NOMO-1 (cell line): ENCODE measurements around the gene ITGB5.
A peak's percentile ranks its signal among the peaks of the same experiment; 100 is the strongest.

Source experiments
- DNase-seq, 2 experiments: peaks; one replicate each; lab custom pipeline; 2025; ENCODE audit not compliant: unreplicated experiment in 2 of 2; lab: John Stamatoyannopoulos, UW

ITGB5 gene

DNA sequence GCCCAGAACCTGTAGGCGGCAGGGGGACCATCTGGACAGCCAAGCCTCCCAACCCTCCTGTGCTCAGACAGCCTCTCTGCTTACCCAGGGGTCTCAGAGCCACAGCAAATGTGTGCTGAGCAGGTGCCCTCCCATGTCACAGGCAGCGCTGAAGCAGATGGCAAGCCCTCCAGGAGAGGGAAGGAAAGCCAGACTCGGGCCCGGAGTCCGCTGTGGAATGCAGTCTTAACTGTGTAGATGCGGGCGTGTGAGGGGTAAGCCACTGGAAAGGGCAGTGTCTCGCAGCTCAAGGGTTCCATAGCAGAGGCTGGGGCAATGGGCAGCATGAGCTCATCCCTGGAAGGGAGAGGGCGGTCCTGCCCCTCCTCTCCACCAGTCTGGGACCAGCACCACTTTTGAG is 111.3 kb downstream of the ITGB5 start:
- DNase-seq = no peak

GRCh38 chr3:124774841-124775402 is 112.2 kb downstream of the ITGB5 start:
- no peak for DNase-seq

DNA sequence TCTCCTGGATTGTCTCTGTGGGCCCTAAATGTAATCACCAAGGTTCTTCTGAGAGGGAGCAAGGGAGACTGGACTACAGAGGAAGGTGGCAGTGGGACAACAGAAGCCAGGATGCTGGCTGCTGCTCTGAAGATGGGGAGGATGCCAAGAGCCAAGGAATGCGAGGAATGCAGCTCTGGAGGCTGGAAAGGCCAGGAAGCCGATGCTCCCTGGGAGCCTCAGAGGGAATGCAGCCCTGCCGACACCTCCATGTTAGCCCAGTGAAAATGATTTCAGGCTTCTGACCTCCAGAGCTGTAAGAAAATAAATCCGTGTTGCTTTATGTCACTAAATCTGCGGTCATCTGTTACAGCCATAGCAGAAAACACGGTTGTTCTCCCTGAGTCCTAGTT is 112.8 kb downstream of the ITGB5 start:
- DNase-seq = no peak

DNA sequence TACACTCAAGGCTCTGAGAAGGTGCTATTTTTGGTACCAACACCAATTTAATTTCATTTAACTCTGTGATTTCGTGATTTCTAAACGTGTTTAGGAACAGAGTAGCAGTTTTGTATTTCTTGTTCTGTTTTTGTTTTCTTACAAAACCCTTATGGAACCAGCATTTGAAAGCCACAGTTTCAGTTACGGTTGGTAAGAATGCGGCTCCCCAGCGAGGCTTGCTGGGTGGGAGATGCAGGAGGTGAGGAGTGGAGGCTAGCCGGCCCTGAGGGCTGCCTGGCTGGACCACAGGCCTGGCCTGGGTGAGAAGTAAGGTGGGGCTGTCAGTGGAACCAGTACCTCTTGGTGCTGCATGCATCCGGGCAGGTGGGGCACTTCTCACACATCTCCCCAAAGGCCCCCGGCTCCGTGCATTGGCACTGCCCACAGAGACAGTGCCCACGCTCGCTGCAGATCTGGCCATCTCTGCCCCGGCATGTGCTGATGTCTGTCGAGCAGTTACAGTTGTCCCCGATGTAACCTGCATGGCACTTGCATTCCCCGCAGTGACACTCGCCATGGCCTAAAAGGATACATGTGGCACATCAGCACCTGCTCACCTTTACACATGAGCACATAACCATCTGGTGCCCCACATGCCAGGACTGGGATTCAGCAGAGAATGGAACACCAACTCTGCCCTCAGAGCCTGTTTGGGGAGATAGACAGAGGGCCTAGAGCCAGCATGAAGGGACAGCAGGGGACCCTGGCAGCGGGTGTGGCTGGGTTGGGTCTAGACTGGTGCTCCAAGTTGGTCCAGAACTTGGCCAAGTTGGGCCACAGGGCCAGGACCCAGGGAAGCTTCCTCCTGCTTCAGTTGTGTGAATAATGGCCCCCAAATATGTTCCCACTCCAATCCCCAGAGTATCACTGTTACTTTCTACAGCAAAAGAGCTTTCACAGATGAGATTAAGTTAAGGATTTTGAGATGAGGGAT is 113.5 kb downstream of the ITGB5 start:
- DNase-seq = no peak

- DNase-seq = no peak
Measured at GRCh38 chr3:124772081-124772831, 114.9 kb downstream of the ITGB5 start.

GRCh38 chr3:124771083-124771445 is 116.1 kb downstream of the ITGB5 start:
- no peak for DNase-seq

GRCh38 chr3:124770336-124771082 is 116.7 kb downstream of the ITGB5 start:
- DNase-seq = no peak

GRCh38 chr3:124769462-124769861 is 117.7 kb downstream of the ITGB5 start:
- no peak for DNase-seq

DNA sequence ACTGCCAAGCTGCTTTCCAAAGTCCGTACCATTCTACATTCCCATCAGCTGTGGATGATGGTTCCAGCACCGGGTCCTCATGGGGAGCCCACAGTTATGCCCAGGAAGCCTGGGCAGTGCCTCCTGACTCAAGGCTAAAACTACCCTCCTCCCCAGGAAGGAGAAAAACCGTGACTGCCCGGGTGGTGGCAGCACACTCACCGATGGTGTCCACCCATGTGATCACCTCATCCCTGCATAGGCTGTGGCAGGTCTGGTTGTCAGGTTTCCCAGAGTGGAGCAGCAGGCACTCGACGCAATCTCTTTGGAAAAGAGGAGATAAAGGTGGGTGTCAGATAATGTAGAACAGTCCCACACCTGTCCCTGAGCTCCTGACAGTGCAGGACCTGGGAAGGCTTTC is 118.4 kb downstream of the ITGB5 start:
- DNase-seq = peak in 1 of 2 experiments; percentile 8

- DNase-seq = no peak
Measured at GRCh38 chr3:124767691-124768090, 119.5 kb downstream of the ITGB5 start.

GRCh38 chr3:124767264-124767663 is 119.9 kb downstream of the ITGB5 start:
- no peak for DNase-seq

GRCh38 chr3:124766113-124767095 is 120.8 kb downstream of the ITGB5 start:
- DNase-seq = no peak

DNA sequence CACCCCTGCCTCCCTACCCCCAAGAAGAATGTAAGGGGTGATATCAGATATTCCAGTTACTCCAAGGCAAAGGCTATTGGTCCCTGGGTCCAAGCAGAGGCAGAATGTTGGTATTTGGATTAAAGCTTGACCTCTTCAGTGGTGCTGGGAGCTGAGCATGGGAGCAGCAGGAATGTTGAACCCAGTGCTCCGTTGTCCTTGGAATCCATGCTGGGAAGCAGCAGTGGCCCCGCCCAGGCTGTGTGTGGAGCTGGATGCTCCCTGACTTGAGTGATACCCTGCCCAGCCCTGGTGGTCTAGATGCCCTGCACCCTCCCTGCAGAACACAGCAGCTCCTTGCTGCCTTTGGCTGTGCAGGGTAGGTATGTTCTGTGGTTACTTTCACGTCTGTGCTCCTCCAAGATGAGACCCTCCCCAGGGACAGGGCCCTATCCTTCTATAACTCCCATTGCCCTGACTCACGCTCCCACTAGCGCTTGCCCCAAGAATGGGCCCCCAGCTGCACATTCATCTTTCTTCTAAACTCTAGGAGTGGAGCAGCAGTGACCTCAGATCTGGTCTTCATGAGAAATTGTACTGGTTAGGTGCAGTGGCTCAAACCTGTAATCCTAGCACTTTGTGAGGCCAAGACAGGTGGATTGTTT is 121.8 kb downstream of the ITGB5 start:
- no peak for DNase-seq

DNA sequence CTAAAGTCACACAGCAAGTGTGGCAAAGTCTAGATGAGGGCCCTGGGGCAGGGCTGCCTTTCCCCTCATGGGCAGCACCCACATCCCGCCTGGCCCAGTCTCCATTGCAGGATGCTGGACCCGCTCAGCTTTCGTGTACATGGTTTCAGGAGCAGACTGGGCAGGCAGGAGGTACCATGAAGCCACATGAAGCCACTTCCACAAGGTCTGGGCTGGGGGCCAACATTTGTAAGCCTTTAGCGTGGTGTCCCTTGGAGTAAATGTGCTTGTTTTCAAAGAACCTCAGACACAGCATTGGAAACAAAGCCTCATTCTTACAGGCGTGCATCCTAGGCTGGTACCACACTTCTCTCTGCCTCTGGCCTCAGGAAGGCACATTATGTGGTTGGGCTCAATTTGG is 122.4 kb downstream of the ITGB5 start:
- DNase-seq = no peak

DNA sequence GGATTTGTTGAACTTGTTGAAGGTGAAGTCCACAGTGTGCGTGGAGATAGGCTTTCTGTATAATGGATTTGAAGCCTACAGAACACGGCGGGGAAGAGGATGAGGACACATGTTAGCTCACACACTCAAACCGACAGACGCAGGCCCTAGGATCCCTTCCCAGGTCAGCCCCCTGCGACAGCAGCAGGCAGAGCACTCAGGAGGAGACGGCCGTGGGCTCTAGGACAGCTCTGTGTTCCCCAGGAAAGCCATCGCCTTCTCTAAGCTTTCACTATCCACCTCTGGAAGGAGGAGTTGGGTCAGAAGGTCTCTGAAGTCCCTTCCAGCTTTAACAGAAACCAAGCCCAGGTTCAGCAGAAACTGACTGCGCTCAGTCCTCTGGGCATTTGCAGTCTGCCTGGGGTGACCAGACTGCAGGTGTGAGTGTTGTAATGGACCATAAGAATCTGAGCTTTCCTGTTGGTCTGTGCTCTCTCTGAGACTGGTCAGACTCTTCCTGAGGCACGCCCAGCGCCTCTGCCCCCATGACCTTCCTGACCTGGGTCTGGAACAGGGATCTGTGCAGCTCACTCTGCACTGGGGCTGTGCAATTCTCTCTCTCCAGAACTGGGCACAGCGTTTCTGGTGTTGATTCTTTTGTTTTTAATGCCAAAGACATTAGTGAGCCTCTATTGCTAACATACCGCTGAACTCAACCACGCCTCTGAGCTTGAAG is 123.4 kb downstream of the ITGB5 start:
- no peak for DNase-seq

- no peak for DNase-seq
Measured at GRCh38 chr3:124763206-124763605, 124.0 kb downstream of the ITGB5 start.

- no peak for DNase-seq
Measured at GRCh38 chr3:124762661-124763011, 124.5 kb downstream of the ITGB5 start.

- no peak for DNase-seq
Measured at GRCh38 chr3:124761935-124762660, 125.1 kb downstream of the ITGB5 start.
